ES-I3 (cell line): ENCODE results near the gene LRGUK.

Source experiments
- H3K36me3 ChIP-seq: 2 replicates; pipeline ENCODE4 v1.6.1; 2013; ENCODE audit warnings: mild to moderate bottlenecking, low read length, control low read depth, moderate library complexity; ENCODE audit not compliant: insufficient read depth
- H3K4me1 ChIP-seq: 2 replicates; pipeline ENCODE4 v1.6.1; 2013; ENCODE audit warnings: mild to moderate bottlenecking, control low read depth, low read length; ENCODE audit not compliant: insufficient read depth
- H3K9ac ChIP-seq: 2 replicates; pipeline ENCODE4 v1.6.1; 2013; ENCODE audit warnings: low read depth, mild to moderate bottlenecking, low read length, moderate library complexity
- H3K9me3 ChIP-seq: 2 replicates; pipeline ENCODE4 v1.6.1; 2013; ENCODE audit warnings: mild to moderate bottlenecking, low read length, moderate library complexity; ENCODE audit not compliant: control insufficient read depth, insufficient read depth

The LRGUK gene

DNA sequence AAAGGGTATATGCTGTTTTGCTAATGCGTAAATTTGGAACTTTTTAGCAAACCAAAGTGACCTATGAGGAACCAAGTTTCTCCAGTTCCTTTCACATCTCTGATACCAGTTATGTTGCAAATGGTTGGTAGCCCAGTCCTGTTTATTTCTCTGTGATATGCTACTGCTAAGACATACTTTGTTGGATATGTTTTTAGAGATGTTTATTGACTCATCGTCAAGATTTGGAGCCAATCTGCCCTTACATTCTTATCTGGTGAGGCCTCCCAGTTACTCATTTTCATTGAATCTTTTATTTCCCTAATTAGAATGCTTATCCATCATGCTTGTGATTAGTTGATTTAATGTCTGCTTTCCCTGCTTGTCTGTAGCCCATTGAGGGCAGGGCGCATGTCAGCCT, 58.9 kb downstream of the LRGUK start:
- no peak overlapping the region for H3K9ac ChIP-seq
- peaks cover 14% of the 10 kb centered on the region; the same call in 1 of the 2 replicates for H3K4me1 ChIP-seq
- no peaks in the 10 kb centered on the region for H3K9me3 ChIP-seq
- no peaks in the 10 kb centered on the region for H3K36me3 ChIP-seq

GRCh38 chr7:134186801-134187200, 59.7 kb downstream of the LRGUK start:
- H3K36me3 ChIP-seq: no peaks in the 10 kb centered on the region
- no peaks in the 10 kb centered on the region for H3K9me3 ChIP-seq
- no peak overlapping the region for H3K9ac ChIP-seq
- peaks cover 14% of the 10 kb centered on the region; the same call in 1 of the 2 replicates for H3K4me1 ChIP-seq

DNA sequence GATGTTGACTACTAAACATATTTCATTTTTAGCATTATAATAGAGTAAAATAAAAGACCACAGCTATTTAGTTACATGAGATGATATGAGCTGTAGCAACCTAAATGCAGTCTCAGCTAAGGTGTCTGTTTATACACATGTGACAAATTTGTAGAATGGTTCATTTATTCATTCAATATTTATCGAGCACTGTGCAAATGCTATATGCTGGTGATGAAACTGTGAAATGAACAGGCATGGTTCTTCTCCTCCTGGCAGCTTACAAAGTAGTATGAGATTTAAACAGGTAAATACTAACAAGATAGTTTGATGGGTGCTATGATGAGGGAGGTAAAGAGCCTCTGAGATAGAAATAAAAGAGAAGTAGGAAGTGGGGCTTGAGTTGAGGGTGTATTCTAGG, 60.8 kb downstream of the LRGUK start:
- no peaks in the 10 kb centered on the region for H3K36me3 ChIP-seq
- no peak overlapping the region for H3K9ac ChIP-seq
- H3K9me3 ChIP-seq: no peaks in the 10 kb centered on the region
- peaks cover 14% of the 10 kb centered on the region; the same call in 1 of the 2 replicates for H3K4me1 ChIP-seq

GRCh38 chr7:134188311-134188710, 61.2 kb downstream of the LRGUK start:
- Histone ChIP-seq H3K9me3 (no peaks in the 10 kb centered on the region), H3K36me3 (no peaks in the 10 kb centered on the region), H3K9ac (no peak overlapping the region), H3K4me1 (peaks cover 14% of the 10 kb centered on the region; the same call in 1 of the 2 replicates)

DNA sequence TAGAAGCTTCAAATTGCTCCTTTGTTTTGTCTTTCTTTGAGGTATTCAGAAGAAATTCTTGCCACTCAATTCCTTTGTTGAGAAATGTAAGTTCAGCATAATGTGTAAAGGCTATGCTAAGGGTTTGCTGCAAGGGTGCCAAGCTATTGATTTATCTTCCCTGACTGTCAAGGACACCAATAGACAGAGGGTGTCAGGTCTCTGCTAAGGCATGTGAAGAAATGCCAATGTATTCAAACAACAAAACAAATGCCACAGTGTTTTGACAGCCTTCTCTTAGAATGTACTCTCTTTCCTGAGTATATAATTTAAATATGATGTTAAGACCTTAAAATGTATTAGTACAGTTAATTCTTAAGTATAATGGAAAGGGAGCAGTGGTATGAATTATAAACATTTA, 62.4 kb downstream of the LRGUK start:
- Histone ChIP-seq H3K4me1 (peaks cover 14% of the 10 kb centered on the region; the same call in 1 of the 2 replicates), H3K36me3 (no peaks in the 10 kb centered on the region), H3K9me3 (no peaks in the 10 kb centered on the region)

GRCh38 chr7:134191876-134192275, 64.7 kb downstream of the LRGUK start:
- Histone ChIP-seq H3K9me3 (no peaks in the 10 kb centered on the region), H3K9ac (no peak overlapping the region), H3K4me1 (peaks cover 14% of the 10 kb centered on the region; the same call in 1 of the 2 replicates), H3K36me3 (no peaks in the 10 kb centered on the region)

More for the DNA sequence above, 62.4 kb downstream of the LRGUK start:
- no peak overlapping the region for H3K9ac ChIP-seq

DNA sequence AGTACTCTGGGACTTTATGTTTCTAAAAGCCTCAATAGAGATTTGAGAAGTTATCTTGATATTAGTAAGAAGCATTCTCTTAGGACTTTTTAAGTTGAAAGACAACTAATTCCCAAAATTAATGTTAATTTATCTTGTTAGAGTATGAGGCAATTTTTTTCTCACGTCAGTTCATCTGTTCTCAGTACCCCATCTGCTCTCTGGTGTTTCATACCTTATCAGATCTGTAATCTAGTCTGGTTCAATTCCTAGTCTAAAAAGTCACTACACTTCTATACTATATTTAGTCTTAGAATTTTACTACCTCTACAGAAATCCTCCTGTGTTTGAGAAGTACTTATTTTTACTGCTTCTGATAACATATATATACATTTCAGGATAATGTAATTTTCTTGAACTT, 66.1 kb downstream of the LRGUK start:
- Histone ChIP-seq H3K9ac (no peak overlapping the region), H3K9me3 (no peaks in the 10 kb centered on the region), H3K36me3 (no peaks in the 10 kb centered on the region), H3K4me1 (peaks cover 14% of the 10 kb centered on the region; the same call in 1 of the 2 replicates)

GRCh38 chr7:134195252-134195651, 68.1 kb downstream of the LRGUK start:
- no peaks in the 10 kb centered on the region for H3K9me3 ChIP-seq
- H3K9ac ChIP-seq: no peak overlapping the region
- no peaks in the 10 kb centered on the region for H3K36me3 ChIP-seq
- no peaks in the 10 kb centered on the region for H3K4me1 ChIP-seq

DNA sequence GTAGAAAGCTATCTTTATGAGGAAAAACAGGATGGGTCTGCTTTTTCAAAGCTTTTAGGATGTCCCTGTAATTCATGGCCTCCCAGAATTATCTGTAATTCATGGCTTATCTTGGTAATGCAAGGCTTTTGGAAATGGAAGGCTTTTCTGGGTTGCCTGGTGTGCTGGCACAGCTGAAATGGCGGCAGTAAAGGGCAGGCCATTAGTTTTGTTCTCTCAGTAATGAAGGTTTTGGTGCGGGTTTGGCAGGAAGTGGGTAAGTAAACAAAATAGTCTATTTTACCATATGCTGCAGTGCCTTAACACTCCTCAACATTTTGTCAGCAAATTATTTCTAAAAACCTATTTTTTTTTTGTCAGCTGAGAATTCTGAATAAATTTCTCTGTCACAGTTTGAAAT, 69.3 kb downstream of the LRGUK start:
- no peaks in the 10 kb centered on the region for H3K9me3 ChIP-seq
- H3K36me3 ChIP-seq: no peaks in the 10 kb centered on the region
- no peaks in the 10 kb centered on the region for H3K4me1 ChIP-seq
- H3K9ac ChIP-seq: no peak overlapping the region

- H3K9ac ChIP-seq: no peak overlapping the region
- H3K9me3 ChIP-seq: no peaks in the 10 kb centered on the region
- H3K36me3 ChIP-seq: no peaks in the 10 kb centered on the region
- no peaks in the 10 kb centered on the region for H3K4me1 ChIP-seq
Measured at GRCh38 chr7:134197345-134197744, 70.2 kb downstream of the LRGUK start.

- Histone ChIP-seq H3K9ac (no peak overlapping the region), H3K36me3 (no peaks in the 10 kb centered on the region), H3K9me3 (no peaks in the 10 kb centered on the region), H3K4me1 (no peaks in the 10 kb centered on the region)
Measured at GRCh38 chr7:134200970-134201369, 73.8 kb downstream of the LRGUK start.

DNA sequence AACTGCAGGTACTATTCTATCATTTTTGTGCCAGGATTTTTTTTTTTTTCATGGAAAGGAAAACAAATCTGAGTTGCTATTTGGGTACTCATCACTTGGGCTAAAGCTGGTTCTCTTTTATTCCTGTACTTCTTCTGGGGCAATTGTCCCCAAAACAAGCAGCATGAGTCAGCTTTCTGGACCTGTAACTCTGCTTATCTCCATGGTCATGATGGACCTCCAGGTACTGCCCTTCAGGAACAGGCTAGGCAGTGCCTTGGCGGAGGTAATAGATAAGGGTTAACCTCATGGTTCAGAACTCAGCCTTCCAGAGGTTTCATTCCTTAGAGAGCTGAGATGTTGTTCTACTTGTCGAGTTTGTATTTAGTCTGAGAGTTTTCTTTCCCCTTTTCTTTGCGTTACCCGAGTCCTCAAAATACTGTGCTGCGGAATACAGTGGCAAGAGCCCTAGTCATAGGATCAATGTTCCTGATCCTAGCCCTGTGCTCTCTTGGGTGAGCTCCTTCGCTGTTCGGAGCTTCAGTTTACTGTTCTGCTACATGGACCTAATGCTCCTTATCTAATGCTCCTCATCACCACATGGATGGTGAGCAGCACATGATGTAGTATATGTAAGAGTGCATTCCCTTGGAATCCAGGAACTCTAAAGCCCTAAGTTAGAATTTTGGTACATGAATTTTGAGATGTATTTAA, 74.6 kb downstream of the LRGUK start:
- Histone ChIP-seq H3K36me3 (no peaks in the 10 kb centered on the region), H3K9ac (no peak overlapping the region), H3K4me1 (no peaks in the 10 kb centered on the region), H3K9me3 (no peaks in the 10 kb centered on the region)

DNA sequence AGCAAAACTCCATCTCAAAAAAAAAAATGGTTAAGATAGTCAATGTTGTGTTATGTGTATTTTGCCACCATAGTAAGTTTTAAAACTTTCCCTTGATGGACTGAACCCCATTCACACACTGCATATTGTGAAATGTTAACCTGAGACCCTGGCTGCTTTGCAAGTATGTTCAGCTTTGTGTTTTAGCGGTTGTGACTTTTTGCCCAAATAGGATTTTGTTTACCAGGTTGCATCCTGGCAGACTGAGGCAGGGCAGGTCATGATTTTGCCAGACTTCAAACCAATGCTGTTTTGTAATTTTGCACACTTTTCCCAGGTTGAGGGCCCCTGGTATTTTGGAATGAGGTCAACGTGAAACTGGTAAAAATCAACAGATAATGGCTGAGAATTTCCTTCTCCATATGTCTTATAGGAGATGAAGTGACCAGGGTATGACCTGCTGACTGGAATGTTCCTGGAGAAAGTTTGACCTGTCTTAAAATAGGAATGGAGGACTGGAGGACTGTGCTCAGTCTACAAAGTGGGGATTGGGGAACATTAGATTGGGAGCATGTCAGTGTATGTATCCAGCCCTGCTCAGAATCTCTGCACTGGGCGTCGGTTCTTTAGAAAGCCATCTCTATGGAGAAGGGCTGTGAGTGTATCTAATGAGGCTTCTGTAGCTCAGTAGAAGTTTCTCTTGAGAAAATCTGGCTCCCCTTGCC, 76.2 kb downstream of the LRGUK start:
- H3K9ac ChIP-seq: no peak overlapping the region
- H3K4me1 ChIP-seq: no peaks in the 10 kb centered on the region
- no peaks in the 10 kb centered on the region for H3K36me3 ChIP-seq
- no peaks in the 10 kb centered on the region for H3K9me3 ChIP-seq

GRCh38 chr7:134209322-134210015, 82.3 kb downstream of the LRGUK start:
- Histone ChIP-seq H3K9ac (no peak overlapping the region), H3K4me1 (no peaks in the 10 kb centered on the region), H3K36me3 (no peaks in the 10 kb centered on the region), H3K9me3 (no peaks in the 10 kb centered on the region)

- Histone ChIP-seq H3K9me3 (no peaks in the 10 kb centered on the region), H3K9ac (no peak overlapping the region), H3K36me3 (no peaks in the 10 kb centered on the region), H3K4me1 (no peaks in the 10 kb centered on the region)
Measured at GRCh38 chr7:134210227-134210626, 83.1 kb downstream of the LRGUK start.
